ENCODE measurements around the gene STX2.

Gene STX2

GRCh38 chr12:130831246-130831645, 7.8 kb downstream of the STX2 start:
- DNase-seq (ENCODE audit: low read depth), result no peak

DNA sequence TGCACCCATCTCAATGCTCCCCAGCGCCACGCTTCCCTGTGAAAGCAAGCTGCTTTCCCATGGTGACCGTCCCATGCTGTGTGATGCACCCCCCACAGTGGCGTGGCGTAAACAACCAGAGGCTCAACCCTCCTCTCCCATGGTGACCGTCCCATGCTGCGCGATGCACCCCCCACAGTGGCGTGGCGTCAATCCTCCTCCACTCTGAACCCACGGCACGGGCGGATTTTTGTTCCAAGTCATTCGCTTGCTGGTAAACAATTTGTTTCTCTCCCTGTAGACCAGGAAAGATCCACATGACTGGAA, 8.9 kb downstream of the STX2 start:
- DNase-seq (ENCODE audit: low read depth), result no peak

DNA sequence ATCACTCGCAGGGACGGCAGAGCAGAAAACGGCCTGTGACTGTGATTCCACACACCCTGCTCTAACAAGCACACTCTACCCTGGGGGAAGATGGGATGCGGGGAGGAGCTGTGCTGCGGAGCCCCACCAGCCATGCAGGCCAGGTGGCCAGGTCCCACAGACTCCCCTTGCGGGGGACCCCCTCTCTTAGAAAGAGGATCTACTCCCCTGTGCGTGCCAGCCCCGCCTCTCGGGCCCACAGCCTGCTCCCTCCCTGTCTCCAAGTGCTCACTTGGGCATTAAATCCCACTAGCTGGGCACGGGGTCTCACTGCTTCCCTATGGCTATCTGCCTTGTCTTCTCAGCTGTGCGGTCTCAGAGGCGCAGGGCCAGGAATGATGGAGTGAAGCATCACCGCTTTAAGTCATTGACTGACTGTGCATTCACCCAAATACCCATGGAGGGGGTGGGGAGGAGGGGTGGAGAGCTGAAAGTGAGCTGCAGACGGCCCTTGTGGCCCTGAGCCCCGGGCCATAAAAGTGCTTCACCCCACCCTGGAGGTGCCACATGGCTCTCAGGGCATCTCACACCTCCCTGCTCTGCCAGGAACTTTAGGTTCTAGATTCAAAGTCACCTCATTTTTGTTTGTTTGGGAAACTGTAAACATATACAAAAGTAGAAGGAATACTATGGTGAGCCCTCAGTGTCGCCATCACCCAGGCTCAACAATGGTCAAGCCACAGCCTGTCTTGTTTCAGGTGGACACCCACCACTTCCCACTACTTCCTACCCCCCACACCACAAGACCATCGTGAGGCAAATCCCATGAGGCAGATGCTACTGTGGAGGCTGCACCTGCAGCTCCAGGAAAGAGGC, 9.4 kb downstream of the STX2 start:
- no peak for DNase-seq (ENCODE audit: low read depth)

DNA sequence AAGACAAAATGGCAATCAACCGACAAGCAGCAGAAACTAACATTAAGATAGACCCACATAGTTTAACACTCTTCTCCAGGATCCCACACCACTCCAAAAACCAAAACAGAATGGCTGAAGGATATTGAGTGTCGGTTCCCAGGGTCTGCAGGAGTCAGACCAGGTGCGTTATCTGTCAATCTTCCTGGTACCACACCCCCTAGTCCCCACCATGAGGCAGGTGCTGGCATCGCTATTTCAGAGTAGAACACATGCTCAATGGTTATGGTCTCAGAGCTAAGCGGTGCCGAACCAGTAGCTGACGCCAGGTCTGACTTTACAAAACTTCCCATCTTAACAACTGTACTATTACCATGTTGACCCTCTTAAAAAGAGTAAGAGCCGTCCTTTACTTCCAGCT, 10.2 kb downstream of the STX2 start:
- no peak for DNase-seq (ENCODE audit: low read depth)

DNA sequence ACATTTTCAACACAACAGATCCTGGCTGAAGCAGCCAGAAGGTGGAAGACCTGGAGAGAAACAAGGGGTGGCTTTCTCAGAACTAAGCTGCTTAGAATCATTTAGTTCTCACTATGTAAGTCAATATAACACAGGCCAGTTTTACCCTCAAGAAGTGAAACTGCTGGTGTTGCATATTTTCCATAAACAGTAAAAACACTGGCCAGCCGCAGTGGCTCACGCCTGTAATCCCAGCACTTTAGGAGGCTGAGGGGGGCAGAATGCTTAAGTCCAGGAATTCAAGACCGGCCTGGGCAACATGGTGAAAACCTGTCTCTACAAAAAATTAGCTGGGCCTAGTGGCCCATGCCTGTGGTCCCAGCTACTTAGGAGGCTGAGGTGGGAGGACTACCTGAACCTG, 11.6 kb downstream of the STX2 start:
- no peak for DNase-seq (ENCODE audit: low read depth)

GRCh38 chr12:130826151-130826801, 12.8 kb downstream of the STX2 start:
- DNase-seq (ENCODE audit: low read depth), result peak; percentile 45

- no peak for DNase-seq (ENCODE audit: low read depth)
Measured at GRCh38 chr12:130825771-130826150, 13.3 kb downstream of the STX2 start.

DNA sequence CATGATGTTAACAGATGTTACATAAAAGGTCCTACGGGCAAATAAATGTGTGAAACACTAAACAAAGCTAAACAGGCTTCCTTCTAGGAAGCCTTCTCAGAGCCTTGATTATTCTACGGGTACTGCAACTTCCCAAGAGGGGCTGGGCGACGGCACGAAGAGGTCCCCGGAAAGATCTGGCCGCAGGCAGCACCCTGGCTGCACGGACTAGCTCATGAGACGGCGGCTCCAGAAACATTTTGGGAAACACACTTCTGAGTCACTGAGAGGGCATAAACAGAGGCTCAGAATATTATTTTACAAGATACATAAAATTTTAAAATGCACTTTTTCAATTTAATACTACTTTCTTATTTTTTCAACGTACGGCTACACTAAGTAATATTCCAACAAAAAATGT, 19.4 kb downstream of the STX2 start:
- DNase-seq (ENCODE audit: low read depth), result no peak

GRCh38 chr12:130818635-130819576, 20.1 kb downstream of the STX2 start:
- peak; percentile 7 for DNase-seq (ENCODE audit: low read depth)

DNA sequence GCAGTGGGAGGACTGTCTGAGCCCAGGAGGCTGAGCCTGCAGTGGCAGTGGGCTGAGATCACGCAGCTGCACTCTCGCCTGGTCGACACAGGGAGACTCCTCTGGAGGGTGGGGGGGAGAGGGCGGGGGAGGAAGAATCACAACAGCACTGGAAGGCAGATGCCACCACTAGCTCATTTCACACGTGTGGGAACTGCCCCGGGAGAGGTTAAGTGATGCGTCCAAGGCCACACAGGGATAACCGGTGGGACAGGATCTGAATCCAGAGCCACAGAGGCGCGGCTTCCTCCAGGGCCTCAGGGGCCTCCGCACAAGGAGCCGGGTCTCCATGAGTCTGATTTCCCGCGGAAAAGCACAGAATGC, 20.8 kb downstream of the STX2 start:
- no peak for DNase-seq (ENCODE audit: low read depth)

GRCh38 chr12:130817804-130818203, 21.2 kb downstream of the STX2 start:
- no peak for DNase-seq (ENCODE audit: low read depth)

- DNase-seq (ENCODE audit: low read depth), result no peak
Measured at GRCh38 chr12:130816097-130816496, 23.0 kb downstream of the STX2 start.

DNA sequence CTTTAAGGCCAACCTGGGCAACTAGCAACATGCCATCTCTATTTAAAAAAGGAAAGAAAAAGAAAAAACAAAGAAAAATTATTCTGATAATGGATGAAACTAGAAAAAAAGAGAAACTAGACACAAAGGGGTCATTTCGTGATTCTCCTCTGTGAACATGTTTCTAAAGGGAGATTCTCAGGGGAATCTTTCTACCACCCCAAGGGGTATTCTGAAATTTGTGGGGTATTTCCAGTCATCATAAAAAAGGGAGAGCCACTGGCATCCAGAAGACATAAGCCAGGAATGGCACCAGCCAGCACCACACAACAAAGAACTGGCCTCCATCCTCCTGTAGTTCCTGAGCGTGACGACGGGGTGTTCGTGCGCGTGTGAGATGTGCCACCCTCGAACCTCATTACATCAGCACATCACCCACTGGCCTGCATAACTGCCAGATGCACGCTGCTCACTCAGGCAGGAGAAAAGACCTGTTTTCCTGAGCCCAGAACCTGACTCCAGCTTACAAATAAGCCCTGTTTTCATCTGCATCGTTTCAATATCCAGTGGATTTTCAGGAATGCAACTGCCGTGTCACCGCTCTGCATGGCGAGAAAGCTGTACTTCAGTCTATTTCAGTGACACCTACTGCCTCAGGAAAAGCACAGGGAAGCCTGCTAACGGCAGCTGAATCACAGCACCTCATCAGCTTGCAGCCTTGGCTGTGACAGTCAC, 23.9 kb downstream of the STX2 start:
- DNase-seq (ENCODE audit: low read depth), result no peak

DNA sequence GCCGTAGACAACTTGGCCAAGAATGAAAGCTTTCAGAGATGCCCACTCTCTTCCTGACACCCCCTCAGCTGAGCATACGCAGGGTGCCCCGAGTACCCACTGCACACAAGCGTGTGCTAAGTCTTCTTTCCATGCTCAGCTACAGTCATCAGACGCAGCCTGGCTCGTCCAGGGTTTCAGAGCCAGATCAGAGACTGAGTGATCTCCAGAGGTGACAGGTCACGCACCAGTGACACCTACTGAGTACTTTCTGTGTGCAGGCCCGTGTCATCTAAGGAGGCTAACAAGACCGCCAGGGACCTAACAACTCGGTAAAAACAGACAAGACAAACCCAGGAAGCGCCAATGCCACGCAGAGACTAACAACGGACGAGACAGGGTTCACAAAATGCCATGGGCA, 25.1 kb downstream of the STX2 start:
- DNase-seq (ENCODE audit: low read depth), result no peak

GRCh38 chr12:130813436-130813835, 25.6 kb downstream of the STX2 start:
- no peak for DNase-seq (ENCODE audit: low read depth)

DNA sequence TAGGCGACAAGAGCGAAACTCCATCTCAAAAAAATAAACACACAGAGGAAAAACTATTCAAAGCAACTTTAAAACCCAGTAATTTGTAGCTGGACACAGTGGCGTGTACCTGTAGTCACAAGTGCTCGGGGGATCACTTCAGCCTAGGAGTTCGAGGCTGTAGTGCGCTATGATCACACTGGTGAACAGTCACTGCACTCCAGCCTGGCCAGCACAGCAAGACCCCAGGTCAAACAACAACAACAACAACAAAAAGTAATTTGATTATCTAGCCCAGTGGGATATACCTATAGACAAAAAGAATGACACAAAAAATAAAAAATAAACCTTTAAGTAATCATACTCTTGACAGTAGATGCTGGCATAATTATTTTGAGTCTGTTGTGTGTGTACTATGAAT, 29.3 kb downstream of the STX2 start:
- no peak for DNase-seq (ENCODE audit: low read depth)

DNA sequence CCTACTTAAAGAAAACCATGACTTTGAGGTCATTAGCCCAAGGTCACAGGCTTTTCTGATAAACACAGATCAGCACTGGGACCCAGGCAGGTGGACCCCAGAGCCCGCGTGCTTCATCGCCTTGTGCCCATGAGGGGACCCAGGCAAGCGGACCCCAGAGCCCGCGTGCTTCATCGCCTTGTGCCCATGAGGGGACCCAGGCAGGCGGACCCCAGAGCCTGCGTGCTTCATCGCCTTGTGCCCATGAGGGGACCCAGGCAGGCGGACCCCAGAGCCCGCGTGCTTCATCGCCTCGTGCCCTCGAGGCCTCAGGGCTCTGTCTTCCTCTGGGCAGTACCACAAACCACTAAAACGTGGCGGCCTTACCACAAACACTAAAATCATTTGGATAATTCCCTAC, 31.7 kb downstream of the STX2 start:
- DNase-seq (ENCODE audit: low read depth), result no peak

GRCh38 chr12:130806574-130806973, 32.5 kb downstream of the STX2 start:
- DNase-seq (ENCODE audit: low read depth), result no peak

GRCh38 chr12:130805635-130806034, 33.4 kb downstream of the STX2 start:
- no peak for DNase-seq (ENCODE audit: low read depth)

GRCh38 chr12:130804216-130804615, 34.8 kb downstream of the STX2 start:
- no peak for DNase-seq (ENCODE audit: low read depth)

DNA sequence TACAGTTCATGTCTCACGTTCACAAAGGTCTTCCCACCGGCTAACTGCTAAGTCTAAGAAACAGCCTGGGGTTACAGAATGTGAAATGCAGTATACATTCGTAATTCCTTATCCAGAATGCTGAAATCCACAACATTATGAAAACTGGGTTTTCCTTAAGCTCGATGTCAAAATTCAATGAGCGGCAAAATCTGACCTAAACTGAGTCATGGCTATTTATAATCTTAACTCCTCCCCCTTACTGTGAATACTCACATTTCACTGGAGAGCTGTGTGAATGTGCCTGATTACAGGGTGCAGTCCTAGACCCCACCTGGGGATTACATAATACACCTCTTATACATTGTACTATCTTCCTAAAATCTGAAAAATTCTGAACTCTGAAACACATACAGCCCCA, 35.3 kb downstream of the STX2 start:
- DNase-seq (ENCODE audit: low read depth), result no peak

DNA sequence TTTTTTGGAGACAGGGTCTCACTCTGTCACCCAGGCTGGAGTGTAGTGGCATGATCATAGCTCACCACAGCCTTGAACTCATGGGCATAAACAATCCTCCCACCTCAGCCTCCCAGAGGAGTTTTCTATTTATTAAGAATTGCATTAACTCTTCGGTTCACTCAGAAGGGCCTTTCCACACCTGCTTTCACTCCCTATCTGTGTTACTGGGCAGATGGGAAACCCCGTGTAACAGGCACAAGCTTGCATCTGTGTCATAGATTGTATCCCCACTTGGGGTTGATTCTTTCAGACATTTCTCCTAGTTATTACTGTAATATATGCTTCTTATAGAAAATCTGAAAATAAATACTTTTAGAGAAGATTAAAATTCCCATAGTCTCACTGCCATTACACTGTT, 38.7 kb downstream of the STX2 start:
- no peak for DNase-seq (ENCODE audit: low read depth)

Measured in CMK (cell line).